ENCODE results near the gene PRRG3. TPM values are rescaled to one million over a fixed set of nuclear protein-coding genes. Genes with fewer than 3 reads are reported as not detected.

PRRG3 gene
- total RNA-seq, 1 donor from 2014 or later, result 0.18 TPM

GRCh38 chrX:151676196-151676595 lies 19.1 kb upstream of the PRRG3 start:
- no peak overlapping the region for H3K4me3 Mint-ChIP-seq (ENCODE audit: unreplicated experiment)
- FAIRE-seq, result no peak
- H3K36me3 Mint-ChIP-seq (ENCODE audit: low read depth, unreplicated experiment), result no peaks in the 10 kb centered on the region
- no peaks in the 10 kb centered on the region for H3K4me1 ChIP-seq (ENCODE audit: insufficient read depth, low read length)
- no peaks in the 10 kb centered on the region for H3K36me3 ChIP-seq (ENCODE audit: insufficient read depth, low read length)
- no peak overlapping the region for H3K27ac ChIP-seq (ENCODE audit: low read depth, low read length)
- H4K20me1 ChIP-seq (ENCODE audit: insufficient read depth, low read length), result no peaks in the 10 kb centered on the region
- no peaks in the 10 kb centered on the region for H3K27me3 ChIP-seq (ENCODE audit: insufficient read depth, low read length)
- no peak overlapping the region for H3K4me3 ChIP-seq (ENCODE audit: insufficient read depth, low read depth, low read length)
- H3K4me1 Mint-ChIP-seq (ENCODE audit: low read depth, unreplicated experiment), result no peaks in the 10 kb centered on the region
- no peaks in the 10 kb centered on the region for H3K9me3 Mint-ChIP-seq (ENCODE audit: unreplicated experiment)
- no peaks in the 10 kb centered on the region for H3K9me3 ChIP-seq (ENCODE audit: insufficient read depth, low read depth, low read length)
- no peaks in the 10 kb centered on the region for H3K79me2 ChIP-seq (ENCODE audit: insufficient read depth, low read length)
- H3K9ac ChIP-seq (ENCODE audit: low read length), result no peak overlapping the region
- H3K27me3 Mint-ChIP-seq (ENCODE audit: low read depth, unreplicated experiment), result peaks cover 13% of the 10 kb centered on the region
- no peak overlapping the region for H2AFZ ChIP-seq (ENCODE audit: low read depth, low read length)
- no peak for TF ChIP-seq EZH2 (IDR thresholded peaks at IDR 0.05; ENCODE audit: insufficient read depth, low read length)
- no peak overlapping the region for H3K4me2 ChIP-seq (ENCODE audit: low read length)
- no peak overlapping the region for H3K27ac Mint-ChIP-seq (ENCODE audit: unreplicated experiment)
- DNase-seq (ENCODE audit: low read depth), result no peak

DNA sequence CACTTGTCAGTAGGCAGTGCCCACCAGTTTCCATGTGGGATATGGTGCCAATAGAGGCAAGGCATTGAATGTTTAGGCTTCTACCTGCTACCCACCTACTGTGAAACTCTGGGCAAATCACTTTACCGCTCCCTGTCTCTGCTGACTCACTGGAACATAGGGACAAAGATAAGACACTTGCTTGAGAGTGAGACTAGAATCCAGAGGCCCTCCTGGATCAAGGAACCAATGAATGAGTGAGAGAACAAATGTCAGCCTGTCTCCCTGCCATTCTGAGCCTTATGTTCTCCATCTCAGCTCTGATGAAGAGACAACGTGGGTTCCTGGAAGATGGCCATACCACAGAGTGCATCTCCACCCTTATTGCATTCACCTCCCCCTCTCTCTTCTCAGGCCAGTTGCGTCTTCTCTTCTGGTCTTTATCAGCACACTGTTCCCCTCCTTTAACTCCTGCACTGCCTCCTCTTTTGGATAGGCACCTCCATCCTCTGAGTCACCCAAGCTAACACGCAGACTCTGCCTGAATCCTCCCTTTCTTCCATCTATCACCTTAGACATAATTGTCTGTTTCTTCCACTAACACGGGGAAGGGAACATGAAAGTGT lies 15.4 kb upstream of the PRRG3 start:
- H3K4me1 ChIP-seq (ENCODE audit: insufficient read depth, low read length), result no peaks in the 10 kb centered on the region
- no peak overlapping the region for H3K9ac ChIP-seq (ENCODE audit: low read length)
- H3K27me3 ChIP-seq (ENCODE audit: insufficient read depth, low read length), result no peaks in the 10 kb centered on the region
- Mint-ChIP-seq H3K4me3 (ENCODE audit: unreplicated experiment) (no peak overlapping the region), H3K27me3 (ENCODE audit: low read depth, unreplicated experiment) (peaks cover 6% of the 10 kb centered on the region), H3K9me3 (ENCODE audit: unreplicated experiment) (no peaks in the 10 kb centered on the region), H3K4me1 (ENCODE audit: low read depth, unreplicated experiment) (no peaks in the 10 kb centered on the region), H3K36me3 (ENCODE audit: low read depth, unreplicated experiment) (no peaks in the 10 kb centered on the region), H3K27ac (ENCODE audit: unreplicated experiment) (no peak overlapping the region)
- H3K4me2 ChIP-seq (ENCODE audit: low read length), result no peak overlapping the region
- no peaks in the 10 kb centered on the region for H3K36me3 ChIP-seq (ENCODE audit: insufficient read depth, low read length)
- no peak overlapping the region for H2AFZ ChIP-seq (ENCODE audit: low read depth, low read length)
- H4K20me1 ChIP-seq (ENCODE audit: insufficient read depth, low read length), result no peaks in the 10 kb centered on the region
- no peak overlapping the region for H3K27ac ChIP-seq (ENCODE audit: low read depth, low read length)
- DNase-seq (ENCODE audit: low read depth) (no peak), FAIRE-seq (peak; percentile 9)
- no peak overlapping the region for H3K4me3 ChIP-seq (ENCODE audit: insufficient read depth, low read depth, low read length)
- H3K9me3 ChIP-seq (ENCODE audit: insufficient read depth, low read depth, low read length), result no peaks in the 10 kb centered on the region
- TF ChIP-seq CTCF (IDR thresholded peaks at IDR 0.05; ENCODE audit: insufficient read depth, low read depth, low read length) (no peak), EZH2 (IDR thresholded peaks at IDR 0.05; ENCODE audit: insufficient read depth, low read length) (no peak)
- no peaks in the 10 kb centered on the region for H3K79me2 ChIP-seq (ENCODE audit: insufficient read depth, low read length)

- H3K36me3 Mint-ChIP-seq (ENCODE audit: low read depth, unreplicated experiment), result no peaks in the 10 kb centered on the region
- no peaks in the 10 kb centered on the region for H3K4me1 Mint-ChIP-seq (ENCODE audit: low read depth, unreplicated experiment)
- no peak overlapping the region for H3K4me2 ChIP-seq (ENCODE audit: low read length)
- no peaks in the 10 kb centered on the region for H3K4me1 ChIP-seq (ENCODE audit: insufficient read depth, low read length)
- no peak overlapping the region for H3K4me3 Mint-ChIP-seq (ENCODE audit: unreplicated experiment)
- no peaks in the 10 kb centered on the region for H3K79me2 ChIP-seq (ENCODE audit: insufficient read depth, low read length)
- no peaks in the 10 kb centered on the region for H3K27me3 ChIP-seq (ENCODE audit: insufficient read depth, low read length)
- TF ChIP-seq CTCF (IDR thresholded peaks at IDR 0.05; ENCODE audit: insufficient read depth, low read depth, low read length) (peak; percentile 46), EZH2 (IDR thresholded peaks at IDR 0.05; ENCODE audit: insufficient read depth, low read length) (no peak)
- no peak overlapping the region for H3K4me3 ChIP-seq (ENCODE audit: insufficient read depth, low read depth, low read length)
- H3K9ac ChIP-seq (ENCODE audit: low read length), result no peak overlapping the region
- no peak for DNase-seq (ENCODE audit: low read depth)
- no peaks in the 10 kb centered on the region for H3K36me3 ChIP-seq (ENCODE audit: insufficient read depth, low read length)
- H3K9me3 Mint-ChIP-seq (ENCODE audit: unreplicated experiment), result no peaks in the 10 kb centered on the region
- no peak overlapping the region for H2AFZ ChIP-seq (ENCODE audit: low read depth, low read length)
- no peaks in the 10 kb centered on the region for H4K20me1 ChIP-seq (ENCODE audit: insufficient read depth, low read length)
- no peak overlapping the region for H3K27ac Mint-ChIP-seq (ENCODE audit: unreplicated experiment)
- no peaks in the 10 kb centered on the region for H3K9me3 ChIP-seq (ENCODE audit: insufficient read depth, low read depth, low read length)
- peak; percentile 80 for FAIRE-seq
- peaks cover 6% of the 10 kb centered on the region for H3K27me3 Mint-ChIP-seq (ENCODE audit: low read depth, unreplicated experiment)
- no peak overlapping the region for H3K27ac ChIP-seq (ENCODE audit: low read depth, low read length)
Observed at GRCh38 chrX:151680805-151681204, 14.5 kb upstream of the PRRG3 start.
